Fibroblast of peridontal ligament (primary cell): ENCODE measurements around the gene B4GALNT3.

ENCODE experiments used
- DNase-seq: peaks from one replicate; pipeline ENCODE4 v3.0.0-alpha.2; 2010; ENCODE audit errors: extremely low read depth

B4GALNT3 gene

GRCh38 chr12:538731-539539 lies 79.2 kb downstream of the B4GALNT3 start:
- peak; percentile 17 for DNase-seq

GRCh38 chr12:539540-540310 lies 80.0 kb downstream of the B4GALNT3 start:
- no peak for DNase-seq

- DNase-seq = no peak
Observed at GRCh38 chr12:541676-542324, 82.1 kb downstream of the B4GALNT3 start.

- no peak for DNase-seq
Observed at GRCh38 chr12:542395-543113, 82.8 kb downstream of the B4GALNT3 start.

- no peak for DNase-seq
Observed at GRCh38 chr12:543114-543451, 83.3 kb downstream of the B4GALNT3 start.

- DNase-seq = no peak
Observed at GRCh38 chr12:544142-544541, 84.4 kb downstream of the B4GALNT3 start.

GRCh38 chr12:544941-545635 lies 85.3 kb downstream of the B4GALNT3 start:
- DNase-seq = no peak

GRCh38 chr12:545835-546234 lies 86.1 kb downstream of the B4GALNT3 start:
- DNase-seq = no peak

GRCh38 chr12:546265-546919 lies 86.7 kb downstream of the B4GALNT3 start:
- DNase-seq = no peak

GRCh38 chr12:546920-547845 lies 87.4 kb downstream of the B4GALNT3 start:
- peak; percentile 36 for DNase-seq

GRCh38 chr12:547883-548470 lies 88.2 kb downstream of the B4GALNT3 start:
- DNase-seq = no peak

GRCh38 chr12:549476-550082 lies 89.8 kb downstream of the B4GALNT3 start:
- DNase-seq = no peak

- no peak for DNase-seq
Observed at GRCh38 chr12:550473-551260, 90.9 kb downstream of the B4GALNT3 start.

- DNase-seq = no peak
Observed at GRCh38 chr12:552466-552865, 92.7 kb downstream of the B4GALNT3 start.

- DNase-seq = no peak
Observed at GRCh38 chr12:553216-554000, 93.7 kb downstream of the B4GALNT3 start.

GRCh38 chr12:554001-554285 lies 94.2 kb downstream of the B4GALNT3 start:
- DNase-seq = no peak

GRCh38 chr12:556498-556897 lies 96.8 kb downstream of the B4GALNT3 start:
- no peak for DNase-seq

GRCh38 chr12:558580-558979 lies 98.8 kb downstream of the B4GALNT3 start:
- no peak for DNase-seq
